Measurements from ENCODE around the gene FTH1.
A peak's percentile ranks its signal among the peaks of the same experiment; 100 is the strongest.

FTH1 gene

DNA sequence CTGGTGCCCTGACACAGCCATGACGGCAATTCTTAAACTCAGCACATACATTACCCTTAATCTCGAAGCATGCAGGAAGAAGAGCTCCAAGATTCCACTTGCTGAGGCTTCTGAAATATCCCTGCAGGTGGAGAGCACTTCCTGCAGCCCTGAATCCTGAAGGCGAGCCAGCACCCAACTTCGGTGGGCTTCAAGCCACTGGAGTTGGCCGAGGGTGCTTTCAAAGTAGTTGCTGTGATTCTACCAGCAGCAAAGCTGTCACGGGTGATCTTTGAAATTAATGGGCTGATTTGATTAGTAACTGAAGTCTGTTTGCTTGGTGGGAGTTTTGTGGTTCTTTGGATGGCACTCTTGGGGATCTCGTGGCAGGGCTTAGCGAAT is 9.0 kb upstream of the FTH1 start:
- H3K36me3 ChIP-seq (ENCODE audit: control insufficient read depth, low read depth, low read length): no peaks in the 10 kb centered on the region
- H3K27ac ChIP-seq (ENCODE audit: low read length): no peak overlapping the region
- H3K4me1 ChIP-seq (ENCODE audit: control insufficient read depth, low read depth, low read length): peaks cover 15% of the 10 kb centered on the region
- H3K9ac ChIP-seq (ENCODE audit: low read length): no peak overlapping the region
- peaks cover 27% of the 10 kb centered on the region for H3K27me3 ChIP-seq (ENCODE audit: control insufficient read depth, insufficient read depth, low read length)
- no peaks in the 10 kb centered on the region for H3K9me3 ChIP-seq (ENCODE audit: control insufficient read depth, low read depth, low read length)
- H3K4me3 ChIP-seq (ENCODE audit: low read length): no peak overlapping the region

GRCh38 chr11:61975638-61976419 is 8.4 kb upstream of the FTH1 start:
- Histone ChIP-seq H3K27me3 (ENCODE audit: control insufficient read depth, insufficient read depth, low read length) (peaks cover 21% of the 10 kb centered on the region), H3K9ac (ENCODE audit: low read length) (no peak overlapping the region), H3K4me1 (ENCODE audit: control insufficient read depth, low read depth, low read length) (peaks cover 21% of the 10 kb centered on the region), H3K9me3 (ENCODE audit: control insufficient read depth, low read depth, low read length) (no peaks in the 10 kb centered on the region), H3K36me3 (ENCODE audit: control insufficient read depth, low read depth, low read length) (no peaks in the 10 kb centered on the region), H3K27ac (ENCODE audit: low read length) (no peak overlapping the region), H3K4me3 (ENCODE audit: low read length) (no peak overlapping the region)

DNA sequence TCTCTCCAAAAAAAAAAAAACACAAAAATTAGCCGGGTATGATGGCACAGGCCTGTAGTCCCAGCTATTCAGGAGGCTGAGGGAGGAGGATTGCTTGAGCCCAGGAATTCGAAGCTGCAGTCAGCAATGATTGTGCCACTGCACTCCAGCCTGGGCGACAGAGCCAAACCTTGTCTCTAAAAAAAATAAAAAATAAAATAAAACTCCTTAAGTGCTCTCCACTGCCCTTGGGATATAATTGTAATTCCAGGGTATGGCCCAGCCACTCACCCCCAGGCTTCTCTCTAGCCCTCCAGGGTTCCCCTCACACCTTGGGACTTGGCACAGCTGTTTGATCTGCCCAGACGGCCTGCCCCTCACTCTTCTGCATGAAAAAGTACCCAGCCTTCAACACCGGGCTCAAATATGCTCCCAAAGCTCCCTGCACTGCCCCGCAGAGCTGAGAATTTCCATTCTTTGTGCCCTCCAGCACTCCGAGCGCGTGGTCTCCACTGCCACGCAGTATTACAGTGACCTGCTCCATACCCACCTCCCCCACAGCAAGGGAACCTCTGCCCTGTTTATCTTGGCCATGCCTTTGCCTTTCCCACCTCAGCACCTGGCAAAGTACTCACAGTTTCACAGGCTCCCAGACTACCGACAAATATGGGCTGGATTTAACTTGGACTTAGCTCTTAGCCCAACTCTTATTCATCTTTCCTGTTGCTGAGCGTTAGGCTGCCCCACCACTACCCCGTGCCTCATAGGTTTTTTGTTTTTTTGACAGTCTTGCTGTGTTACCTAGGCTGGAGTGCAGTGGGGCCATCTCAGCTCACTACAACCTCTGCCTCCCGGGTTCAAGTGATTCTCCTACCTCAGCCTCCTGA is 7.6 kb upstream of the FTH1 start:
- no peak overlapping the region for H3K9ac ChIP-seq (ENCODE audit: low read length)
- peaks cover 21% of the 10 kb centered on the region for H3K4me1 ChIP-seq (ENCODE audit: control insufficient read depth, low read depth, low read length)
- peaks cover 12% of the 10 kb centered on the region for H3K27me3 ChIP-seq (ENCODE audit: control insufficient read depth, insufficient read depth, low read length)
- H3K9me3 ChIP-seq (ENCODE audit: control insufficient read depth, low read depth, low read length): no peaks in the 10 kb centered on the region
- no peaks in the 10 kb centered on the region for H3K36me3 ChIP-seq (ENCODE audit: control insufficient read depth, low read depth, low read length)
- H3K4me3 ChIP-seq (ENCODE audit: low read length): no peak overlapping the region
- H3K27ac ChIP-seq (ENCODE audit: low read length): no peak overlapping the region

DNA sequence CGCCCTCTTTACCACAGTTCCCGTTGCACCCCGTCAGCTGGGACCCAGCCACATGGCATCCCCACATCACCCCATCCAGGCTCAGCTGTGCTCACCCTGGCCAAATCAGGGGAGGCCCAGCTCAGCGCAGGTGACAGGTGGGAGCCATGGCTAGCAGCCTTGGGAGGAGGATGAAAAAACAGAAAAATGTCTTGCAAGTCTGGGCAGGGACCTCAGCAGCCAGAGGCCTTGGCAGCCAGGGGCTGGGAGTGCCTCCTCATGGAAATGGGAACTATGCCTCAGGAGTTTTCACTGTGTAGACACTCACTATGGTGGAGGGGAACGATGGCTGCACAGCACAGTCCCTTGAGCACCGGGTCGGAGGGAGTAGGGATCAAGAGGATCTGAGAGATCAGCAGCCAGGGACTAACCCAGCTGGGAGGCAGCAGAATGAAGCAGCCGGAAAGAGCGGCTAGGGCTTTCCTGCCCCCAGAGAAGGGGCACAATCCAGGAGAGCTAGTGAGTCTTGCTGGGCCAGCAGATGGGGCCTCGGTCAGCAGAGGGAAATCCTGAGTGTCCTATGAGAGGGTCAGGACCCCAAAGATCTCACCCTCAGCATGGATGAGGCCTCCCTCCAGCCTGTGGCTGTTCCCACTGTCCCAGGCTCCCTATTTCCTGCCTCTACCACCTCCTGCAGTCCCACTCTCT is 6.2 kb upstream of the FTH1 start:
- no peak overlapping the region for H3K4me3 ChIP-seq (ENCODE audit: low read length)
- H3K9me3 ChIP-seq (ENCODE audit: control insufficient read depth, low read depth, low read length): no peaks in the 10 kb centered on the region
- no peaks in the 10 kb centered on the region for H3K36me3 ChIP-seq (ENCODE audit: control insufficient read depth, low read depth, low read length)
- no peak overlapping the region for H3K9ac ChIP-seq (ENCODE audit: low read length)
- H3K27ac ChIP-seq (ENCODE audit: low read length): no peak overlapping the region
- H3K4me1 ChIP-seq (ENCODE audit: control insufficient read depth, low read depth, low read length): peaks cover 24% of the 10 kb centered on the region
- no peaks in the 10 kb centered on the region for H3K27me3 ChIP-seq (ENCODE audit: control insufficient read depth, insufficient read depth, low read length)

GRCh38 chr11:61972672-61973475 is 5.4 kb upstream of the FTH1 start:
- Histone ChIP-seq H3K4me3 (ENCODE audit: low read length) (peak overlapping the region; percentile 21), H3K27me3 (ENCODE audit: control insufficient read depth, insufficient read depth, low read length) (no peaks in the 10 kb centered on the region), H3K27ac (ENCODE audit: low read length) (peak overlapping the region; percentile 69), H3K9me3 (ENCODE audit: control insufficient read depth, low read depth, low read length) (no peaks in the 10 kb centered on the region), H3K4me1 (ENCODE audit: control insufficient read depth, low read depth, low read length) (peaks cover 28% of the 10 kb centered on the region), H3K9ac (ENCODE audit: low read length) (peak overlapping the region; percentile 61), H3K36me3 (ENCODE audit: control insufficient read depth, low read depth, low read length) (no peaks in the 10 kb centered on the region)

- Histone ChIP-seq H3K4me3 (ENCODE audit: low read length) (peak overlapping the region; percentile 21), H3K4me1 (ENCODE audit: control insufficient read depth, low read depth, low read length) (peaks cover 28% of the 10 kb centered on the region), H3K27ac (ENCODE audit: low read length) (peak overlapping the region; percentile 69), H3K27me3 (ENCODE audit: control insufficient read depth, insufficient read depth, low read length) (no peaks in the 10 kb centered on the region), H3K9me3 (ENCODE audit: control insufficient read depth, low read depth, low read length) (no peaks in the 10 kb centered on the region), H3K9ac (ENCODE audit: low read length) (peak overlapping the region; percentile 61), H3K36me3 (ENCODE audit: control insufficient read depth, low read depth, low read length) (no peaks in the 10 kb centered on the region)
Measured at GRCh38 chr11:61972112-61972671, 4.8 kb upstream of the FTH1 start.

DNA sequence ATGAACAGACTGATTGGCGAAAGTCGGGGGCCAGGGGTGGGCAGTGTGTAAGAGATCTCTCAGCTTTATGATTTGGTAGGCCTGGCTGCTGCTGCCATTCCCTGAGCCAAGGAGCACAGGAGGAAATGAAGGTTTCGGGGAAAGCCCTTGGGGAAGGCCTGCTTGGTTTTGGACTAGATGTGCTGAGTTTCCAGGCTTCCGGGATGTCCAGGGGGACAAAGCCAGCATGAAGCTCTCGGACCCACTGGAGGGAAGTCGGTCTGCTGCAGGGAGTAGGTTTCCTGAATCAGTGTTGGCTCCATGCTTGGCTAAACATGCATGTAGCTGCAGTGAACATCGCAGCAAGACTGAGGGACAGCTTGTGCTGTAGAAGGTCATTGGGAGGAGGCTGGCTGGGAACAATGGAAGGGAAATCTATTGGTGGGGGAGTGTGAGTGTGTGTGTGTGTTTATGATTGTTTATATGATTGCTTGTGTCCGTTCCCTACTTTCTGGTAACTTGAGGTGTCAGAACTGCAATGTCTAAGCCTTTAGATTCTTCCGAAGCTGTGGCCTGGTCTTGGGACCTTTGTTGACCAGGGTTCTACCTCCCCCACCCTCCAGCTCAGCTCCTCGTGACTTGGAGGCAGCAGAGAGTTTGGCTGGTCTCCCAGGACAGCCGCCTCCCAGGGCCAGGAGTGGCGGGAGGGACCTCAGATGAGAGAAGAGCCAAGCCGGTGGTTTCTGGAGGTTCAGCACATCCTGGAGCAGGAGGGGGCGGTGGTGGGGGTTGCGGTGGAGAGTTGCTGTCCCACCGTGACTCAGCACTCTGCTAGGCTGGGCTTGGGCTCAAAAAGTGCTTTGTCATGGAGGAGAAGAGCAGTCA is 4.0 kb upstream of the FTH1 start:
- H3K27me3 ChIP-seq (ENCODE audit: control insufficient read depth, insufficient read depth, low read length): no peaks in the 10 kb centered on the region
- no peaks in the 10 kb centered on the region for H3K9me3 ChIP-seq (ENCODE audit: control insufficient read depth, low read depth, low read length)
- peak overlapping the region; percentile 83 for H3K27ac ChIP-seq (ENCODE audit: low read length)
- H3K9ac ChIP-seq (ENCODE audit: low read length): peak overlapping the region; percentile 61
- H3K4me3 ChIP-seq (ENCODE audit: low read length): peak overlapping the region; percentile 33
- H3K4me1 ChIP-seq (ENCODE audit: control insufficient read depth, low read depth, low read length): peaks cover 28% of the 10 kb centered on the region
- no peaks in the 10 kb centered on the region for H3K36me3 ChIP-seq (ENCODE audit: control insufficient read depth, low read depth, low read length)

GRCh38 chr11:61969838-61970662 is 2.6 kb upstream of the FTH1 start:
- Histone ChIP-seq H3K4me1 (ENCODE audit: control insufficient read depth, low read depth, low read length) (peaks cover 28% of the 10 kb centered on the region), H3K9me3 (ENCODE audit: control insufficient read depth, low read depth, low read length) (no peaks in the 10 kb centered on the region), H3K9ac (ENCODE audit: low read length) (no peak overlapping the region), H3K4me3 (ENCODE audit: low read length) (no peak overlapping the region), H3K27me3 (ENCODE audit: control insufficient read depth, insufficient read depth, low read length) (no peaks in the 10 kb centered on the region), H3K27ac (ENCODE audit: low read length) (no peak overlapping the region), H3K36me3 (ENCODE audit: control insufficient read depth, low read depth, low read length) (peaks cover 7% of the 10 kb centered on the region)

DNA sequence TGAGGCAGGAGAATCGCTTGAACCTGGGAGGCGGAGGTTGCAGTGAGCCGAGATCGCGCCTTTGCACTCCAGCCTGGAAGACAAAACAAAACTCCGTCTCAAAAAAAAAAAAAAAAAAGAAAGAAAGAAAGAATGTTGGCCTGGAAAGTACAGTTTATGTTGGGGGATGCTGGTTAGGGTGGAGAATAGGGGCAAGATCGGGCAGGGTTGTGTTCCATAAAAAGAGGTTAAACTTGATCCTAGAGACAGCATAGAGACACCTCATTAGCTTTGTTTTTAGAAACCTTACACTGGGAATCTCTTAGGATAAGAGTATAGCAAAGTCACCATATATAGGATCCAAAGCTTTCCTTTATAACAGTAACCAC is 1.9 kb upstream of the FTH1 start:
- H3K9ac ChIP-seq (ENCODE audit: low read length): no peak overlapping the region
- H3K4me1 ChIP-seq (ENCODE audit: control insufficient read depth, low read depth, low read length): peaks cover 28% of the 10 kb centered on the region
- H3K27me3 ChIP-seq (ENCODE audit: control insufficient read depth, insufficient read depth, low read length): no peaks in the 10 kb centered on the region
- no peak overlapping the region for H3K4me3 ChIP-seq (ENCODE audit: low read length)
- H3K9me3 ChIP-seq (ENCODE audit: control insufficient read depth, low read depth, low read length): no peaks in the 10 kb centered on the region
- H3K27ac ChIP-seq (ENCODE audit: low read length): no peak overlapping the region
- H3K36me3 ChIP-seq (ENCODE audit: control insufficient read depth, low read depth, low read length): peaks cover 14% of the 10 kb centered on the region

Data from iPS-18a (cell line).